Neural progenitor cell (in vitro differentiated cells): ENCODE results near the gene H6PD. TPM values are rescaled to one million over a fixed set of nuclear protein-coding genes. Genes with fewer than 3 reads are reported as not detected.

Experiments used
- DNase-seq: peaks from one replicate; pipeline ENCODE4 v3.0.0-alpha.2; 2016; ENCODE audit warnings: low spot score
- H2AFZ ChIP-seq: fragments of 200-600 bp; sonication (generic); replicated peaks from 2 replicates; pipeline ENCODE4 v1.6.1; 2016; ENCODE audit warnings: antibody characterized with exemption
- H3F3A ChIP-seq: fragments of 200-600 bp; sonication (generic); 2 replicates; pipeline ENCODE4 v1.6.1; 2016; ENCODE audit warnings: antibody characterized with exemption, low read depth
- H3K27ac ChIP-seq: fragments of 200-600 bp; sonication (generic); 2 replicates; pipeline ENCODE4 v1.5.1; 2016; ENCODE audit warnings: mild to moderate bottlenecking
- H3K27me3 ChIP-seq: fragments of 200-600 bp; sonication (generic); 2 replicates; pipeline ENCODE4 v1.6.1; 2016; ENCODE audit warnings: mild to moderate bottlenecking, moderate library complexity
- H3K36me3 ChIP-seq: fragments of 200-600 bp; sonication (generic); 2 replicates; pipeline ENCODE4 v1.5.1; 2016
- H3K4me1 ChIP-seq: fragments of 200-600 bp; sonication (generic); 2 replicates; pipeline ENCODE4 v1.6.1; 2016; ENCODE audit warnings: mixed run types
- H3K4me2 ChIP-seq: fragments of 200-600 bp; sonication (generic); 2 replicates; pipeline ENCODE4 v1.6.1; 2016
- H3K4me3 ChIP-seq: fragments of 200-600 bp; sonication (generic); 2 replicates; pipeline ENCODE4 v1.5.1; 2016
- H3K79me2 ChIP-seq: fragments of 200-600 bp; sonication (generic); 2 replicates; pipeline ENCODE4 v1.6.1; 2016; ENCODE audit warnings: low read depth
- H3K9ac ChIP-seq: fragments of 200-600 bp; sonication (generic); 2 replicates; pipeline ENCODE4 v1.6.1; 2016
- H3K9me3 ChIP-seq: fragments of 200-600 bp; sonication (generic); 2 replicates; pipeline ENCODE4 v1.5.1; 2016; ENCODE audit warnings: low read depth
- H4K20me1 ChIP-seq: fragments of 200-600 bp; sonication (generic); 2 replicates; pipeline ENCODE4 v1.6.1; 2016; ENCODE audit warnings: low read depth
- H3K27ac Mint-ChIP-seq: 3 replicates; pipeline ENCODE4 v1.8.0; 2021; ENCODE audit warnings: mixed read lengths
- H3K27me3 Mint-ChIP-seq: 2 replicates; pipeline ENCODE4 v1.8.0; 2022; ENCODE audit warnings: low read depth, mild to moderate bottlenecking, inconsistent platforms, moderate library complexity, mixed read lengths; ENCODE audit not compliant: insufficient read depth
- H3K36me3 Mint-ChIP-seq: 3 replicates; pipeline ENCODE4 v1.8.0; 2021; ENCODE audit warnings: mixed read lengths
- H3K4me1 Mint-ChIP-seq: 3 replicates; pipeline ENCODE4 v1.8.0; 2021; ENCODE audit warnings: mixed read lengths
- H3K4me3 Mint-ChIP-seq: 3 replicates; pipeline ENCODE4 v1.8.0; 2021; ENCODE audit warnings: mild to moderate bottlenecking, moderate library complexity, mixed read lengths
- H3K9me3 Mint-ChIP-seq: 3 replicates; pipeline ENCODE4 v1.8.0; 2020; ENCODE audit warnings: mixed read lengths
- CTCF ChIP-seq: fragments of 200-600 bp; sonication (generic); IDR thresholded peaks from 2 replicates; pipeline ENCODE4 v1.5.1; 2017; ENCODE audit warnings: antibody characterized with exemption, mild to moderate bottlenecking
- EZH2 ChIP-seq: fragments of 200-600 bp; sonication (generic); IDR thresholded peaks from 2 replicates; pipeline ENCODE4 v1.6.1; 2017; ENCODE audit warnings: antibody characterized with exemption, mild to moderate bottlenecking, moderate library complexity
- EZH2phosphoT487 ChIP-seq: fragments of 200-600 bp; sonication (generic); IDR thresholded peaks from 2 replicates; pipeline ENCODE4 v1.6.1; 2017; ENCODE audit warnings: antibody characterized with exemption
- total RNA-seq: library from RNA; depleted of rRNA; stranded (reverse); fragments of >200 nt; gene quantifications from 2 replicates; pipeline ENCODE4 v1.2.3, GENCODE V29; 2015; ENCODE audit warnings: low replicate concordance

H6PD gene
- total RNA-seq, 1 donor from 2014 or later = 6.0 TPM

GRCh38 chr1:9317072-9317471, 82.5 kb downstream of the H6PD start:
- H3K4me1 Mint-ChIP-seq = peaks cover 63% of the 10 kb centered on the region
- H3K27me3 Mint-ChIP-seq = peaks cover 9% of the 10 kb centered on the region
- Histone ChIP-seq H4K20me1 (peaks cover 19% of the 10 kb centered on the region), H3K4me3 (no peak overlapping the region), H3K27ac (no peak overlapping the region), H3K4me2 (no peak overlapping the region), H3K36me3 (no peaks in the 10 kb centered on the region), H2AFZ (no peak overlapping the region), H3K79me2 (no peaks in the 10 kb centered on the region), H3K9ac (no peak overlapping the region), H3K9me3 (no peaks in the 10 kb centered on the region), H3F3A (peaks cover 9% of the 10 kb centered on the region), H3K27me3 (no peaks in the 10 kb centered on the region), H3K4me1 (peaks cover 23% of the 10 kb centered on the region)
- no peaks in the 10 kb centered on the region for H3K9me3 Mint-ChIP-seq
- no peak for DNase-seq
- peak overlapping the region; percentile 61 for H3K27ac Mint-ChIP-seq
- no peaks in the 10 kb centered on the region for H3K36me3 Mint-ChIP-seq
- H3K4me3 Mint-ChIP-seq = no peak overlapping the region
- TF ChIP-seq EZH2phosphoT487 = no peak
- TF ChIP-seq CTCF = no peak
- no peak for TF ChIP-seq EZH2

- Histone ChIP-seq H3K79me2 (no peaks in the 10 kb centered on the region), H4K20me1 (peaks cover 22% of the 10 kb centered on the region), H3K4me2 (no peak overlapping the region), H3K9me3 (no peaks in the 10 kb centered on the region), H2AFZ (no peak overlapping the region), H3F3A (peaks cover 9% of the 10 kb centered on the region), H3K27me3 (no peaks in the 10 kb centered on the region), H3K4me1 (peaks cover 23% of the 10 kb centered on the region), H3K4me3 (no peak overlapping the region), H3K9ac (no peak overlapping the region), H3K36me3 (no peaks in the 10 kb centered on the region), H3K27ac (no peak overlapping the region)
- TF ChIP-seq CTCF (no peak), EZH2phosphoT487 (no peak), EZH2 (no peak)
- Mint-ChIP-seq H3K36me3 (no peaks in the 10 kb centered on the region), H3K27ac (peak overlapping the region; percentile 42), H3K4me1 (peaks cover 61% of the 10 kb centered on the region), H3K9me3 (no peaks in the 10 kb centered on the region), H3K27me3 (peaks cover 9% of the 10 kb centered on the region), H3K4me3 (no peak overlapping the region)
- DNase-seq = no peak
These were observed 83.2 kb downstream of the H6PD start for GRCh38 chr1:9317591-9318417.

GRCh38 chr1:9319208-9319788, 84.7 kb downstream of the H6PD start:
- H3K36me3 ChIP-seq = no peaks in the 10 kb centered on the region
- H4K20me1 ChIP-seq = peaks cover 26% of the 10 kb centered on the region
- no peak overlapping the region for H3K9ac ChIP-seq
- H3K4me3 ChIP-seq = no peak overlapping the region
- no peaks in the 10 kb centered on the region for H3K9me3 ChIP-seq
- Mint-ChIP-seq H3K9me3 (no peaks in the 10 kb centered on the region), H3K4me1 (peaks cover 61% of the 10 kb centered on the region), H3K36me3 (no peaks in the 10 kb centered on the region), H3K27me3 (peaks cover 5% of the 10 kb centered on the region), H3K27ac (no peak overlapping the region), H3K4me3 (peak overlapping the region; percentile 46)
- no peak overlapping the region for H3K27ac ChIP-seq
- H2AFZ ChIP-seq = no peak overlapping the region
- peak overlapping the region; percentile 67 for H3K4me2 ChIP-seq
- no peaks in the 10 kb centered on the region for H3K27me3 ChIP-seq
- H3F3A ChIP-seq = peaks cover 9% of the 10 kb centered on the region
- TF ChIP-seq EZH2 = no peak
- TF ChIP-seq CTCF = no peak
- TF ChIP-seq EZH2phosphoT487 = no peak
- no peaks in the 10 kb centered on the region for H3K79me2 ChIP-seq
- DNase-seq = no peak
- H3K4me1 ChIP-seq = peaks cover 23% of the 10 kb centered on the region
